MM.1S (cell line): ENCODE results near the gene CHMP4A.

ENCODE experiments used
- CTCF ChIP-seq: fragments of 300-600 bp; sonication (generic); IDR thresholded peaks from 2 replicates; pipeline ENCODE4 v1.5.1; 2016; ENCODE audit warnings: antibody characterized with exemption, low read length, mixed read lengths
- EZH2 ChIP-seq: fragments of 300-600 bp; sonication (generic); optimal IDR thresholded peaks from 2 replicates; pipeline ENCODE3; 2017; ENCODE audit warnings: low read depth, mild to moderate bottlenecking, antibody characterized with exemption, low read length, mixed read lengths
- EZH2phosphoT487 ChIP-seq: fragments of 300-600 bp; sonication (generic); IDR thresholded peaks from 2 replicates; pipeline ENCODE4 v1.6.1; 2018; ENCODE audit warnings: antibody characterized with exemption, low read length

GRCh38 chr14:24219521-24219920 is 6.2 kb upstream of the CHMP4A start:
- TF ChIP-seq CTCF = no peak
- TF ChIP-seq EZH2 = no peak
- no peak for TF ChIP-seq EZH2phosphoT487
